GM20000 (cell line): ENCODE results near the gene SNX24.

ENCODE experiments used
- DNase-seq: peaks from one replicate; pipeline ENCODE4 v3.0.0; 2012; ENCODE audit warnings: low spot score
- TF ChIP-seq, protein P1 (sequence below): IDR thresholded peaks from 2 replicates; pipeline ENCODE4 v1.5.1; 2012; ENCODE audit warnings: mild to moderate bottlenecking, control low read depth; ENCODE audit errors: extremely low read depth, missing control alignments

Gene SNX24

GRCh38 chr5:123036391-123037103 is 191.1 kb downstream of the SNX24 start, which contains the start of gene PPIC:
TSS of gene PPIC (minus strand) at chr5:123036725. CDS start at chr5:123036625, 100 bp downstream.
- TF ChIP-seq, protein P1, sequence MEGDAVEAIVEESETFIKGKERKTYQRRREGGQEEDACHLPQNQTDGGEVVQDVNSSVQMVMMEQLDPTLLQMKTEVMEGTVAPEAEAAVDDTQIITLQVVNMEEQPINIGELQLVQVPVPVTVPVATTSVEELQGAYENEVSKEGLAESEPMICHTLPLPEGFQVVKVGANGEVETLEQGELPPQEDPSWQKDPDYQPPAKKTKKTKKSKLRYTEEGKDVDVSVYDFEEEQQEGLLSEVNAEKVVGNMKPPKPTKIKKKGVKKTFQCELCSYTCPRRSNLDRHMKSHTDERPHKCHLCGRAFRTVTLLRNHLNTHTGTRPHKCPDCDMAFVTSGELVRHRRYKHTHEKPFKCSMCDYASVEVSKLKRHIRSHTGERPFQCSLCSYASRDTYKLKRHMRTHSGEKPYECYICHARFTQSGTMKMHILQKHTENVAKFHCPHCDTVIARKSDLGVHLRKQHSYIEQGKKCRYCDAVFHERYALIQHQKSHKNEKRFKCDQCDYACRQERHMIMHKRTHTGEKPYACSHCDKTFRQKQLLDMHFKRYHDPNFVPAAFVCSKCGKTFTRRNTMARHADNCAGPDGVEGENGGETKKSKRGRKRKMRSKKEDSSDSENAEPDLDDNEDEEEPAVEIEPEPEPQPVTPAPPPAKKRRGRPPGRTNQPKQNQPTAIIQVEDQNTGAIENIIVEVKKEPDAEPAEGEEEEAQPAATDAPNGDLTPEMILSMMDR, result no peak
- peak; percentile 69 for DNase-seq

DNA sequence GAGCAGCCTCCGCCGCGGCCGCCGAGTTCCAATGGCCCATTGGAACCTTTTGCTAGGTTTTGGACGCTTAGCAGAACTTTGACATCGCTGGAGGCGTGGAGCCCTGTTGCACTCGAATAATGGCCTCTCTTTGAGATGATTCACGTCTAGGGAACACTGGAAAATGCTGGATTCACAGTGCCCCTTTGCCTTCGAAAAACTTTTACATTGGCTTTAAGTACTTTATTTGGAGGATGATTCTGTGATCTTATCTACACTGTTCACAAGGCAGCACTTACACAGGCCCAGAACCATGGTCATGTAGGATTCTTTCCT is 191.6 kb downstream of the SNX24 start:
- TF ChIP-seq, protein P1, result no peak

DNA sequence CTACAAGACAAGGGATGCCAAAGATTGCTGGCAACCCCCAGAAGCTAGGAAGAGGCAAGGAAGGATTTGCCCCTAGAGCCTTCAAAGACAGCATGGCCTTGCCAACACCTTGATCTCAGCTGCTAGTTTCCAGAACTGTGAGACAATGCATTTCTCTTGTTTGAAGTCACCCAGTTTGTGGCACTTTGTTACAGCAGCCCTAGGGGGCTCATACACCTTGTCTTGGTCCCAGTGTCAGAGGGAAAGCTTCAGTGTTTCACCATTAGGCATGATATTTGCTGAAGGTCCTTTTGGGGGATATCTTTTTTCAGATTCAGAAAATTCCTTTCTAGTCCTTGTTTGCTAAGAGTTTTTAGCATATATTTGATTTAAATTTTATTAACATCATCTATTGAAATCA is 194.3 kb downstream of the SNX24 start:
- TF ChIP-seq, protein P1, result no peak
- DNase-seq, result no peak

More for the DNA sequence above, 191.6 kb downstream of the SNX24 start:
- DNase-seq, result no peak

DNA sequence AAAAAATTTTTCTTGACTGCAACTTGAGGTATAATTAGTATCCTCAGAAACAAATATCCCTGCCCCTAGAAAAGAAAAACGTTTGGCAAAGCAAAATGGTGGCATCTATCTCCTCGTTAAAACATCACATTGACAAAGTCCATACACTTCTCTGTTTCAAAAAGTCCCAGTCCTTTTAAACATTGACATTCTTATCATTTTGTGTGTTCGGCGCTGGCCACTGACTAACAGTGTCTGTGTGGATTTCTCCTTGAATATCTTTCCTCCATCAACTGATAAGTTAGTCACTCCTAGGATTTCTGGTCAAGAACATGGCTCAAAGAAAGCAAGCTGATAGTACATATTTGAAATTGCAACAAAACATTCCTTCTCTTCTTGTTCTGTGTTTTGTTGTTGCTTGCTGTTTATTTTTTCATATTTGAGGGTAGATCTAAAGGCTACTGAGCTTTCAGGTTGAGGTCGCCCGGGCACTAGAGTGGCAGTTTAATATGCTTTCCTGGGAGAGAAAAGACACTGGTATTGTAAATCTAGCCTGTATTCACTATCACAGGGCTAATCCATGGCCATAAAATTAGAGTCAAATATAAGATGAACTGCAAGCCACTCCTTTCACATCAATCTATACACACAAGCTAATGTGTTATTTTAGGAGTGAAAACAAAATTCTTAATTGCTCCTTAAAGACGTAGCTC is 199.7 kb downstream of the SNX24 start:
- DNase-seq, result no peak
- TF ChIP-seq, protein P1, result no peak

DNA sequence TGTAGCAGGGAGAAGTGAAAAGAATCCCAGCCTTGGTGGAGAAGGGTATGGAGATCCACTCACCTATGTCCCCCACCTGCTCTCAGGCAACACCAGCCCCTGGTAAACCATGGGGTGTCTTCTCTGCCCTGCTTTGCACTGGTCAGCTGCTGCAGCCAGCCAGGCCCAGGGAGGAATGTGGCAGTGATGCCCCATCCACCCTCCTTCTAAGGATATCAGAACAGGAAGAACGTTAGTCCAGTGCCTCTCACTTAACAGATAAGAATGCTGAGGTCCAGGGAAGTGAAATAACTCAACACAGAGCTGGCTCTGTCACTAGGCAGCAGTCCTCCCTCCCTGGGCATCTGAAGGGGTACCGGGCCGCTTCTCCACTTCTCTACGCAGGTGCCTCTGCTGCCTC is 200.8 kb downstream of the SNX24 start:
- TF ChIP-seq, protein P1, result no peak
- no peak for DNase-seq

GRCh38 chr5:123047706-123048105 is 202.3 kb downstream of the SNX24 start:
- DNase-seq, result no peak
- TF ChIP-seq, protein P1, result no peak

DNA sequence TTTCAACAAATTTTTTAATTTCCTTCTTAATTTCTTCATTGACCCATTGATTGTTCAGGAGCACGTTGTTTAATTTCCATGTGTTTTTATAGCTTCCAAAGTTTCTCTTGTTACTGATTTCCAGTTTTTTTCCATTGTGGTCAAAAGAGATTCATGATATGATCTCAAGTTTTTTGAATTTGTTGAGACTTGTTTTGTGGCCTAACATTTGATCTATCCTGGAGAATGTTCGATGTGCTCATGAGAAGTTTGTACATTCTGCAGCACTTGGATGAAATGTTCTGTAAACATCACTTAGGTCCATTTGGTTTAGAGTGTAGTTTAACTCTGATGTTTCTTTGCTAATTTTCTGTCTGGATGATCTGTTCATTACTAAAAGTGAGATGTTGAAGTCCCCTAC is 205.8 kb downstream of the SNX24 start:
- TF ChIP-seq, protein P1, result no peak
- DNase-seq, result no peak
